ENCODE data around the gene CYB561. TPM values are rescaled to one million over a fixed set of nuclear protein-coding genes. Genes with fewer than 3 reads are reported as not detected.

Gene CYB561
- total and polyA plus RNA-seq, 2 donors (not counting 3 experiments of a cell fraction or from before 2014, with no cell fraction given), result 34.9 to 71.1 TPM

DNA sequence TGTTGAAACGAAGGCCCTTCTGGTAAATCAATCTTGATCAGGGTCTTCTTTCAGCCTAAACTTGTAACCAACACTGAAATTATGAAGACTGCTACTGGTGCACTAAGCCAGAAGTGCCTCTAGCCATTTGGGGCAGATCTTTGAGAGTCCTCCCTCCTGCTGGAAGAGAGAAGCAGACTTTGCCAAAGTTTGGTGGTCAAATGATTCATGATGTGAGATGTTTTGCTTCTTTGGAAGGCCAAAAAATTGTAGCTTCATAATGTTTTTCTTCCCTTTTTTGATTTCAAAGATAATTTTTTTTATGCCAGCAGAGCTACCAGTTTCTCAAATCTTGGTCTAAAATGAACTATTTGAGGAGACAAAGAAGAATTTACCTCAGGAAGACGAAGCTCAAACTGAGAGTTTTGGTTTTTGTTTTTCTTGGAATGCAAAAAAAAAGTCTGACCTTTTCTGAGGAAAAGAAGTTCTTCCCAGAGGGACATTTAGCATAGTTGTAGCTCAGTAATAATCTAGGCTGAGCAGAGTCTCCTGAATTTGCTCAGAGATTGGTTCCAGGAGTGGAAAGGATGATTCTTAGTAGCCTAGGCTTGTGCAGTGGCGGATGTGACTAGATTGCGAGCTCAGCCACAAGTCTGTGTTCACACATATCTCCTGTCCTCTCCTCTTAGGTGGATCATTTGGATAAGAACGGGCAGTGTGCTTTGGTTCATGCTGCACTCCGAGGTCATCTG lies 50.9 kb downstream of the CYB561 start:
- dilution Hi-C loops (cut with MboI; ENCODE audit: extremely low pct_ligation_motif_present, low sequenced_read_pairs) (no loop called here), intact Hi-C loops (cut with micrococcal nuclease) (no loop called here)
- no TSS peak for BruUV-seq (replicated peaks)
- Histone ChIP-seq H3K9me1 (replicated peaks; ENCODE audit: control insufficient read depth, extremely low read depth, insufficient read depth, low read length) (no peaks in the 10 kb centered on the region), H3K36me3 (ENCODE audit: control insufficient read depth in 2 of 2, extremely low read depth in 1 of 2, insufficient read depth in 2 of 2, low read length in 2 of 2) (no peaks in the 10 kb centered on the region), H3K4me1 (ENCODE audit: control insufficient read depth, extremely low read depth, insufficient read depth, low read length) (peaks cover 17% of the 10 kb centered on the region), H3K79me2 (ENCODE audit: control insufficient read depth, insufficient read depth, low read length) (no peaks in the 10 kb centered on the region), H3K4me2 (ENCODE audit: insufficient read depth, low read length) (no peak overlapping the region), H3K9ac (replicated peaks; ENCODE audit: extremely low read depth, insufficient read depth, low read length) (no peak overlapping the region), H4K20me1 (replicated peaks; ENCODE audit: control insufficient read depth, extremely low read depth, insufficient read depth, low read length) (no peaks in the 10 kb centered on the region), H3K27me3 (ENCODE audit: control insufficient read depth in 2 of 2, insufficient read depth in 2 of 2, low read length in 2 of 2) (no peaks in the 10 kb centered on the region), H3K27ac (ENCODE audit: insufficient read depth, low read depth, low read length) (no peak overlapping the region), H2AFZ (ENCODE audit: low read depth, low read length) (no peak overlapping the region), H3K4me3 (replicated peaks in 1 of 3; ENCODE audit: insufficient read depth in 1 of 3, low read depth in 1 of 3, low read length in 3 of 3) (no peak overlapping the region), H3K9me3 (replicated peaks; ENCODE audit: control insufficient read depth, insufficient read depth, low read length) (no peaks in the 10 kb centered on the region)
- ChIA-PET CTCF (interaction anchor here (2.0 kb wide), 1 partner anchor 11 kb away, joined by 12 read pairs; no protein-coding TSS in a partner anchor), POLR2A (no interaction called here)
- TF ChIP-seq EZH2 (IDR thresholded peaks at IDR 0.05; ENCODE audit: borderline replicate concordance, low read depth, low read length, severe bottlenecking) (no peak), POLR2AphosphoS5 (IDR thresholded peaks at IDR 0.05; ENCODE audit: insufficient read depth, low read depth, low read length) (no peak), JUN (IDR thresholded peaks at IDR 0.05; ENCODE audit: borderline replicate concordance, insufficient read depth, insufficient read length, low read depth) (no peak), POLR2A (IDR thresholded peaks at IDR 0.05; ENCODE audit: low read depth, low read length) (no peak), FOS (IDR thresholded peaks at IDR 0.05; ENCODE audit: borderline replicate concordance, insufficient read depth, low read length) (no peak)
- TF ChIP-seq, protein P1, sequence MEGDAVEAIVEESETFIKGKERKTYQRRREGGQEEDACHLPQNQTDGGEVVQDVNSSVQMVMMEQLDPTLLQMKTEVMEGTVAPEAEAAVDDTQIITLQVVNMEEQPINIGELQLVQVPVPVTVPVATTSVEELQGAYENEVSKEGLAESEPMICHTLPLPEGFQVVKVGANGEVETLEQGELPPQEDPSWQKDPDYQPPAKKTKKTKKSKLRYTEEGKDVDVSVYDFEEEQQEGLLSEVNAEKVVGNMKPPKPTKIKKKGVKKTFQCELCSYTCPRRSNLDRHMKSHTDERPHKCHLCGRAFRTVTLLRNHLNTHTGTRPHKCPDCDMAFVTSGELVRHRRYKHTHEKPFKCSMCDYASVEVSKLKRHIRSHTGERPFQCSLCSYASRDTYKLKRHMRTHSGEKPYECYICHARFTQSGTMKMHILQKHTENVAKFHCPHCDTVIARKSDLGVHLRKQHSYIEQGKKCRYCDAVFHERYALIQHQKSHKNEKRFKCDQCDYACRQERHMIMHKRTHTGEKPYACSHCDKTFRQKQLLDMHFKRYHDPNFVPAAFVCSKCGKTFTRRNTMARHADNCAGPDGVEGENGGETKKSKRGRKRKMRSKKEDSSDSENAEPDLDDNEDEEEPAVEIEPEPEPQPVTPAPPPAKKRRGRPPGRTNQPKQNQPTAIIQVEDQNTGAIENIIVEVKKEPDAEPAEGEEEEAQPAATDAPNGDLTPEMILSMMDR (IDR thresholded peaks at IDR 0.05; ENCODE audit: extremely low read depth in 1 of 2, insufficient read depth in 1 of 2, low read depth in 1 of 2, low read length in 2 of 2), result no peak
- TF ChIP-seq, protein P2, sequence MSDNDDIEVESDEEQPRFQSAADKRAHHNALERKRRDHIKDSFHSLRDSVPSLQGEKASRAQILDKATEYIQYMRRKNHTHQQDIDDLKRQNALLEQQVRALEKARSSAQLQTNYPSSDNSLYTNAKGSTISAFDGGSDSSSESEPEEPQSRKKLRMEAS (IDR thresholded peaks at IDR 0.05; ENCODE audit: insufficient read depth, insufficient read length), result no peak
- DNase-seq (ENCODE audit: low read depth, low spot score) (no peak), FAIRE-seq (no peak)

Data from endothelial cell of umbilical vein (primary cell).